K562 (cell line): Measurements from ENCODE around the gene ANO10. TPM values are rescaled to one million over a fixed set of nuclear protein-coding genes. Genes with fewer than 3 reads are reported as not detected.
A peak's percentile ranks its signal among the peaks of the same experiment; 100 is the strongest.

ENCODE experiments used
- ARNT ChIP-seq, 2 experiments: fragments of 450-650 bp; IDR thresholded peaks; 2 replicates each; pipeline ENCODE4 v1.6.1; 2016; ENCODE audit warnings: mild to moderate bottlenecking in 1 of 2
- BRCA1 ChIP-seq, 2 experiments: fragments of 450-650 bp in 1 of 2; sonication (generic) in 1 of 2; formaldehyde crosslinking in 1 of 2; IDR thresholded peaks; 2 replicates each; pipeline versions ENCODE4 v1.5.0 to v1.6.1; 2017 to 2020; ENCODE audit warnings: mild to moderate bottlenecking in 1 of 2, missing genetic modification reagents in 1 of 2
- ELF4 ChIP-seq: fragments of 450-650 bp; formaldehyde crosslinking; IDR thresholded peaks from 2 replicates; pipeline ENCODE4 v1.4.0; 2022; ENCODE audit warnings: missing genetic modification characterization
- FOXA3 ChIP-seq, 2 experiments: fragments of 450-650 bp in 1 of 2; sonication (generic) in 1 of 2; formaldehyde crosslinking; IDR thresholded peaks in 1 of 2; conservative IDR thresholded peaks in 1 of 2; 2 replicates each; pipeline versions ENCODE4 v1.4.0 to v1.8.0; 2020 to 2022; ENCODE audit warnings: mild to moderate bottlenecking in 2 of 2, missing genetic modification reagents in 1 of 2
- GABPA ChIP-seq: fragments of 200-800 bp; sonication (Bioruptor generic); conservative IDR thresholded peaks from 2 replicates; pipeline ENCODE4 v1.6.1; 2016; ENCODE audit warnings: low read depth, missing genetic modification characterization, missing compliant biosample characterization
- MCM5 ChIP-seq: fragments of 450-650 bp; IDR thresholded peaks from 2 replicates; pipeline ENCODE4 v1.6.1; 2016; ENCODE audit warnings: low read depth
- MTF1 ChIP-seq: fragments of 250-450 bp; sonication (Bioruptor Pico); IDR thresholded peaks from 2 replicates; pipeline ENCODE4 v1.9.0; 2021; ENCODE audit warnings: moderate library complexity, mild to moderate bottlenecking, inconsistent platforms, borderline replicate concordance
- SIN3B ChIP-seq: fragments of 450-650 bp; IDR thresholded peaks from 2 replicates; pipeline ENCODE4 v1.6.1; 2017; ENCODE audit warnings: low read depth, mild to moderate bottlenecking, moderate library complexity
- TBP ChIP-seq: optimal IDR thresholded peaks from 2 replicates; pipeline ENCODE3; 2011; ENCODE audit warnings: low read depth, low read length, improper control_type of control experiment
- ZNF165 ChIP-seq: fragments of 250-450 bp; sonication (Bioruptor Pico); IDR thresholded peaks from 2 replicates; pipeline ENCODE4 v1.4.0; 2020; ENCODE audit warnings: borderline replicate concordance
- ZNF174 ChIP-seq: fragments of 250-450 bp; sonication (Bioruptor Pico); IDR thresholded peaks from 2 replicates; pipeline ENCODE4 v1.4.0; 2020; ENCODE audit warnings: mild to moderate bottlenecking
- ZNF3 ChIP-seq: fragments of 250-450 bp; sonication (Bioruptor Pico); IDR thresholded peaks from 2 replicates; pipeline ENCODE4 v1.5.0; 2021; ENCODE audit warnings: mild to moderate bottlenecking, moderate library complexity
- ZZZ3 ChIP-seq: fragments of 450-650 bp; IDR thresholded peaks from 2 replicates; pipeline ENCODE4 v1.6.1; 2016; ENCODE audit warnings: antibody characterized with exemption, mild to moderate bottlenecking, moderate library complexity
- polyA plus RNA-seq, 8 experiments: library from polyadenylated mRNA; depleted of rRNA in 4 of 8; stranded (reverse) in 5 of 8; unstranded in 3 of 8; fragments of >200 nt; fragmentation: Nextera tagmentation in 2 of 8; fragmentation: Illumina TruSeq in 1 of 8; extraction: Ambion mirVana in 2 of 8; extraction: Trizol in 1 of 8; gene quantifications; 2 replicates each; pipeline versions ENCODE4 v1.2.1 to v1.2.3, GENCODE V29; 2011 to 2014; ENCODE audit warnings: inconsistent platforms in 1 of 8, missing spikeins in 1 of 8
- total RNA-seq, 7 experiments: library from RNA; depleted of rRNA in 6 of 7; stranded (reverse); fragments of >200 nt in 6 of 7; fragmentation: Illumina TruSeq in 2 of 7; extraction: Trizol in 2 of 7; gene quantifications; 2 replicates each; pipeline versions ENCODE4 v1.2.1 to v1.2.3, GENCODE V29; 2011 to 2021; ENCODE audit warnings: low replicate concordance in 1 of 7
- TF ChIP-seq, protein P1 (sequence below): sonication (generic); formaldehyde crosslinking; IDR thresholded peaks from 2 replicates; pipeline ENCODE4 v1.8.1; 2022; ENCODE audit warnings: missing genetic modification reagents
- TF ChIP-seq, protein P2 (sequence below): fragments of 150-350 bp; IDR thresholded peaks from 2 replicates; pipeline ENCODE4 v1.6.1; 2014; ENCODE audit warnings: low read depth, mild to moderate bottlenecking, low read length, borderline replicate concordance
- TF ChIP-seq, protein P3 (sequence below): sonication (generic); formaldehyde crosslinking; IDR thresholded peaks from 2 replicates; pipeline ENCODE4 v1.8.1; 2023; ENCODE audit warnings: mild to moderate bottlenecking, missing genetic modification reagents, moderate library complexity
- TF ChIP-seq, protein P4 (sequence below): fragments of 250-450 bp; sonication (Bioruptor Pico); IDR thresholded peaks from 2 replicates; pipeline ENCODE4 v1.4.0; 2020; ENCODE audit warnings: mild to moderate bottlenecking, moderate library complexity

The ANO10 gene
- total and polyA plus RNA-seq, 9 of the 15 experiments (the other 6 are each of a cell fraction or from before 2014, with no cell fraction given): 6.4 to 46.0 (median 32.3) TPM

DNA sequence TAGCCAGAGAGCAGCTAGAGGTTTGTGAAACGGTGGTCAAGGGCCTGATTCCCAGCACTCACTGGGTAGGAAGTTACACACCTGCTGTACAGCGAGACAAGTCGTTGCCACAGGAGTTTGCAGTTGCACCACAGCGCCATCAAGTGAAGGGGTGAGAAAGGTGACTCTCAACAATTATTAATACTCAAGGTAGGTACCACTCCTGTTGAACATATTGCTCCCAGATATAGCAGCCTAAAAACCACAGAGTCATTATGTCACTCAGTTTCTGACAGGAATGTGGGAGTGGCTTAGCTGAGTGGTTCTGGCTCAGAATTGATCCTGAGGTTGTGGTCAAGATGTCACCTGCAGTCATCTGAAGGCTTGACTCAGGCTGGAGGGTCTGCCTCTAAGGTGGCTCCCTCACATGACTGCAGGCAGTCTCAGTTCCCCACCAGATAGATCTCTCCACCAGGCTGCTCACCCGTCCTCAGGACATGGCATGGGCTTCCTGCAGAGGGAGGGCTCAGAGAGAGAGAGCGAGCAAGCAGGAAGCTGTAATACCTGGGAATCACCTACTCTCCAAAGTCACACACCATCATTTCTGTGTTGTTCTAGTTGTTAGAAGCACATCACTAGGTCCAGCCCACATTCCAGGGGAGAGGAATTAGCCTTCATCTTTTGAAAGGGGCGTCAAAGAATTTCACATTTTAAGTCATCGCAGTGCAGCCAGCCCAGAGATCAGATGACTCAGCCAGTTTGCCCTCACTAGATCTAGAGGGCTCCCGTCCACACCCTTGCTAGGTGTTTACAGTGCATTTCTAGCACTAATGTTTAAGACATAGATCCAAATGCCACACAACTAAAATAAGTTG lies 17.0 kb upstream of the ANO10 start (continued):
- TF ChIP-seq, protein P1, sequence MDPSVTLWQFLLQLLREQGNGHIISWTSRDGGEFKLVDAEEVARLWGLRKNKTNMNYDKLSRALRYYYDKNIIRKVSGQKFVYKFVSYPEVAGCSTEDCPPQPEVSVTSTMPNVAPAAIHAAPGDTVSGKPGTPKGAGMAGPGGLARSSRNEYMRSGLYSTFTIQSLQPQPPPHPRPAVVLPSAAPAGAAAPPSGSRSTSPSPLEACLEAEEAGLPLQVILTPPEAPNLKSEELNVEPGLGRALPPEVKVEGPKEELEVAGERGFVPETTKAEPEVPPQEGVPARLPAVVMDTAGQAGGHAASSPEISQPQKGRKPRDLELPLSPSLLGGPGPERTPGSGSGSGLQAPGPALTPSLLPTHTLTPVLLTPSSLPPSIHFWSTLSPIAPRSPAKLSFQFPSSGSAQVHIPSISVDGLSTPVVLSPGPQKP (CRISPR knock-in tag): no peak
- TF ChIP-seq TBP: no peak
- TF ChIP-seq ELF4 (CRISPR knock-in tag): no peak
- TF ChIP-seq, protein P2, sequence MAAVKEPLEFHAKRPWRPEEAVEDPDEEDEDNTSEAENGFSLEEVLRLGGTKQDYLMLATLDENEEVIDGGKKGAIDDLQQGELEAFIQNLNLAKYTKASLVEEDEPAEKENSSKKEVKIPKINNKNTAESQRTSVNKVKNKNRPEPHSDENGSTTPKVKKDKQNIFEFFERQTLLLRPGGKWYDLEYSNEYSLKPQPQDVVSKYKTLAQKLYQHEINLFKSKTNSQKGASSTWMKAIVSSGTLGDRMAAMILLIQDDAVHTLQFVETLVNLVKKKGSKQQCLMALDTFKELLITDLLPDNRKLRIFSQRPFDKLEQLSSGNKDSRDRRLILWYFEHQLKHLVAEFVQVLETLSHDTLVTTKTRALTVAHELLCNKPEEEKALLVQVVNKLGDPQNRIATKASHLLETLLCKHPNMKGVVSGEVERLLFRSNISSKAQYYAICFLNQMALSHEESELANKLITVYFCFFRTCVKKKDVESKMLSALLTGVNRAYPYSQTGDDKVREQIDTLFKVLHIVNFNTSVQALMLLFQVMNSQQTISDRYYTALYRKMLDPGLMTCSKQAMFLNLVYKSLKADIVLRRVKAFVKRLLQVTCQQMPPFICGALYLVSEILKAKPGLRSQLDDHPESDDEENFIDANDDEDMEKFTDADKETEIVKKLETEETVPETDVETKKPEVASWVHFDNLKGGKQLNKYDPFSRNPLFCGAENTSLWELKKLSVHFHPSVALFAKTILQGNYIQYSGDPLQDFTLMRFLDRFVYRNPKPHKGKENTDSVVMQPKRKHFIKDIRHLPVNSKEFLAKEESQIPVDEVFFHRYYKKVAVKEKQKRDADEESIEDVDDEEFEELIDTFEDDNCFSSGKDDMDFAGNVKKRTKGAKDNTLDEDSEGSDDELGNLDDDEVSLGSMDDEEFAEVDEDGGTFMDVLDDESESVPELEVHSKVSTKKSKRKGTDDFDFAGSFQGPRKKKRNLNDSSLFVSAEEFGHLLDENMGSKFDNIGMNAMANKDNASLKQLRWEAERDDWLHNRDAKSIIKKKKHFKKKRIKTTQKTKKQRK: no peak
- no peak for TF ChIP-seq ZNF3 (CRISPR knock-in tag)
- TF ChIP-seq, protein P3, sequence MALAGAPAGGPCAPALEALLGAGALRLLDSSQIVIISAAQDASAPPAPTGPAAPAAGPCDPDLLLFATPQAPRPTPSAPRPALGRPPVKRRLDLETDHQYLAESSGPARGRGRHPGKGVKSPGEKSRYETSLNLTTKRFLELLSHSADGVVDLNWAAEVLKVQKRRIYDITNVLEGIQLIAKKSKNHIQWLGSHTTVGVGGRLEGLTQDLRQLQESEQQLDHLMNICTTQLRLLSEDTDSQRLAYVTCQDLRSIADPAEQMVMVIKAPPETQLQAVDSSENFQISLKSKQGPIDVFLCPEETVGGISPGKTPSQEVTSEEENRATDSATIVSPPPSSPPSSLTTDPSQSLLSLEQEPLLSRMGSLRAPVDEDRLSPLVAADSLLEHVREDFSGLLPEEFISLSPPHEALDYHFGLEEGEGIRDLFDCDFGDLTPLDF: peak; percentile 60; the same call in 1 of the 2 replicates
- no peak for TF ChIP-seq MCM5
- no peak for TF ChIP-seq SIN3B
- TF ChIP-seq ZNF174: no peak
- TF ChIP-seq MTF1 (CRISPR knock-in tag): no peak
- no peak for TF ChIP-seq BRCA1 (IDR thresholded peaks at IDR 0.05)
- no peak for TF ChIP-seq BRCA1 (CRISPR knock-in tag; IDR thresholded peaks at IDR 0.05)
- TF ChIP-seq FOXA3 (CRISPR knock-in tag; conservative IDR thresholded peaks at IDR 0.05 in 1 of 2, IDR thresholded peaks at IDR 0.05 in 1 of 2): no peak
- no peak for TF ChIP-seq GABPA (tag)
- no peak for TF ChIP-seq ZNF165 (CRISPR knock-in tag)
- TF ChIP-seq, protein P4, sequence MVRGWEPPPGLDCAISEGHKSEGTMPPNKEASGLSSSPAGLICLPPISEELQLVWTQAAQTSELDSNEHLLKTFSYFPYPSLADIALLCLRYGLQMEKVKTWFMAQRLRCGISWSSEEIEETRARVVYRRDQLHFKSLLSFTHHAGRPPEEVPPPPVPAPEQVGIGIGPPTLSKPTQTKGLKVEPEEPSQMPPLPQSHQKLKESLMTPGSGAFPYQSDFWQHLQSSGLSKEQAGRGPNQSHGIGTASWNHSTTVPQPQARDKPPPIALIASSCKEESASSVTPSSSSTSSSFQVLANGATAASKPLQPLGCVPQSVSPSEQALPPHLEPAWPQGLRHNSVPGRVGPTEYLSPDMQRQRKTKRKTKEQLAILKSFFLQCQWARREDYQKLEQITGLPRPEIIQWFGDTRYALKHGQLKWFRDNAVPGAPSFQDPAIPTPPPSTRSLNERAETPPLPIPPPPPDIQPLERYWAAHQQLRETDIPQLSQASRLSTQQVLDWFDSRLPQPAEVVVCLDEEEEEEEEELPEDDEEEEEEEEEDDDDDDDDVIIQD: no peak
- no peak; a peak in 1 of 4 replicates for TF ChIP-seq ARNT (IDR thresholded peaks at IDR 0.05)
- no peak for TF ChIP-seq ZZZ3
